H9 (cell line): ENCODE measurements around the gene APAF1. TPM values are rescaled to one million over a fixed set of nuclear protein-coding genes. Genes with fewer than 3 reads are reported as not detected.

ENCODE experiments used
- DNase-seq: peaks from one replicate; pipeline ENCODE4 v3.0.0-alpha.2; 2017
- H2AFZ ChIP-seq: one replicate; pipeline ENCODE4 v1.6.1; 2013; ENCODE audit warnings: mild to moderate bottlenecking, low read length, control low read depth, moderate library complexity
- H2AK5ac ChIP-seq: 2 replicates; pipeline ENCODE4 v1.6.1; 2013; ENCODE audit warnings: low read length, control low read depth, mixed read lengths; ENCODE audit not compliant: insufficient read length
- H2BK120ac ChIP-seq: one replicate; pipeline ENCODE4 v1.6.1; 2013; ENCODE audit warnings: low read depth, mild to moderate bottlenecking, low read length, control low read depth, inconsistent platforms; ENCODE audit not compliant: poor library complexity, severe bottlenecking
- H2BK12ac ChIP-seq: 2 replicates; pipeline ENCODE4 v1.6.1; 2013; ENCODE audit warnings: low read length, control low read depth, mixed read lengths, low read depth; ENCODE audit not compliant: insufficient read length
- H2BK15ac ChIP-seq: 2 replicates; pipeline ENCODE4 v1.6.1; 2013; ENCODE audit warnings: low read depth, low read length, control low read depth
- H2BK20ac ChIP-seq: one replicate; pipeline ENCODE4 v1.6.1; 2013; ENCODE audit warnings: low read depth, mild to moderate bottlenecking, low read length, control low read depth, inconsistent platforms; ENCODE audit not compliant: poor library complexity, severe bottlenecking
- H2BK5ac ChIP-seq: 2 replicates; pipeline ENCODE4 v1.6.1; 2013; ENCODE audit warnings: low read length, control low read depth, mixed read lengths; ENCODE audit not compliant: insufficient read length
- H3K14ac ChIP-seq: 2 replicates; pipeline ENCODE4 v1.6.1; 2013; ENCODE audit warnings: low read length, control low read depth; ENCODE audit not compliant: insufficient read depth
- H3K18ac ChIP-seq: 2 replicates; pipeline ENCODE4 v1.6.1; 2013; ENCODE audit warnings: low read depth, mild to moderate bottlenecking, mixed read lengths, low read length, control low read depth; ENCODE audit not compliant: insufficient read length
- H3K23ac ChIP-seq: 2 replicates; pipeline ENCODE4 v1.6.1; 2013; ENCODE audit warnings: low read length, control low read depth, mixed read lengths, low read depth; ENCODE audit not compliant: insufficient read length
- H3K23me2 ChIP-seq: 2 replicates; pipeline ENCODE4 v1.6.1; 2013; ENCODE audit warnings: low read depth, mild to moderate bottlenecking, mixed read lengths, low read length, control low read depth; ENCODE audit not compliant: insufficient read length, poor library complexity, severe bottlenecking
- H3K27ac ChIP-seq: 2 replicates; pipeline ENCODE4 v1.5.1; 2013; ENCODE audit warnings: low read length, control low read depth, mixed read lengths, low read depth; ENCODE audit not compliant: insufficient read length
- H3K27me3 ChIP-seq: 2 replicates; pipeline ENCODE4 v1.6.1; 2013; ENCODE audit warnings: low read length, control low read depth, inconsistent platforms; ENCODE audit not compliant: insufficient read depth
- H3K4ac ChIP-seq: 2 replicates; pipeline ENCODE4 v1.6.1; 2013; ENCODE audit warnings: low read depth, mild to moderate bottlenecking, control low read depth, inconsistent platforms, low read length, moderate library complexity
- H3K4me1 ChIP-seq: 2 replicates; pipeline ENCODE4 v1.6.1; 2013; ENCODE audit warnings: low read length, control low read depth, inconsistent platforms; ENCODE audit not compliant: insufficient read depth
- H3K4me2 ChIP-seq: 2 replicates; pipeline ENCODE4 v1.6.1; 2013; ENCODE audit warnings: low read length, control low read depth, mixed read lengths; ENCODE audit not compliant: insufficient read length, insufficient read depth
- H3K56ac ChIP-seq: 2 replicates; pipeline ENCODE4 v1.6.1; 2013; ENCODE audit warnings: low read depth, mild to moderate bottlenecking, mixed read lengths, low read length, control low read depth; ENCODE audit not compliant: insufficient read length
- H3K79me1 ChIP-seq: 2 replicates; pipeline ENCODE4 v1.6.1; 2013; ENCODE audit warnings: low read depth, mild to moderate bottlenecking, moderate library complexity, low read length, control low read depth, inconsistent platforms; ENCODE audit not compliant: insufficient read depth, poor library complexity, severe bottlenecking
- H3K79me2 ChIP-seq: 2 replicates; pipeline ENCODE4 v1.6.1; 2013; ENCODE audit warnings: low read length, control low read depth, inconsistent platforms; ENCODE audit not compliant: insufficient read depth
- H3K9ac ChIP-seq: 2 replicates; pipeline ENCODE4 v1.6.1; 2013; ENCODE audit warnings: low read length, control low read depth, mixed read lengths; ENCODE audit not compliant: insufficient read length; ENCODE audit errors: extremely low read depth
- H3K9me3 ChIP-seq: one replicate; pipeline ENCODE4 v1.6.1; 2013; ENCODE audit warnings: low read depth, low read length, inconsistent platforms; ENCODE audit not compliant: control insufficient read depth
- H3T11ph ChIP-seq: one replicate; pipeline ENCODE4 v1.6.1; 2013; ENCODE audit warnings: mild to moderate bottlenecking, low read length, control low read depth, inconsistent platforms
- H4K20me1 ChIP-seq: one replicate; pipeline ENCODE4 v1.6.1; 2013; ENCODE audit not compliant: control insufficient read depth, insufficient read length, insufficient read depth
- H4K5ac ChIP-seq: 2 replicates; pipeline ENCODE4 v1.6.1; 2013; ENCODE audit warnings: low read depth, mild to moderate bottlenecking, mixed read lengths, low read length, control low read depth; ENCODE audit not compliant: insufficient read length
- H4K8ac ChIP-seq: replicated peaks from 2 replicates; pipeline ENCODE4 v1.6.1; 2013; ENCODE audit warnings: low read length, control low read depth, mixed read lengths, low read depth; ENCODE audit not compliant: insufficient read length
- H4K91ac ChIP-seq: 2 replicates; pipeline ENCODE4 v1.6.1; 2013; ENCODE audit warnings: low read depth, mild to moderate bottlenecking, moderate library complexity, mixed read lengths, low read length, control low read depth; ENCODE audit not compliant: insufficient read length
- H3K27ac Mint-ChIP-seq, 3 experiments: 2 replicates in 2 of 3; 3 replicates in 1 of 3; pipeline ENCODE4 v1.8.0; 2020 to 2021; ENCODE audit warnings: mixed read lengths in 3 of 3, mild to moderate bottlenecking in 1 of 3, moderate library complexity in 1 of 3
- H3K27me3 Mint-ChIP-seq: 2 replicates; pipeline ENCODE4 v1.8.0; 2021; ENCODE audit warnings: low read depth, mild to moderate bottlenecking, moderate library complexity, mixed read lengths
- H3K36me3 Mint-ChIP-seq, 3 experiments: 2 replicates in 2 of 3; 3 replicates in 1 of 3; pipeline ENCODE4 v1.8.0; 2020 to 2021; ENCODE audit warnings: low read depth in 3 of 3, mixed read lengths in 3 of 3; ENCODE audit not compliant: insufficient read depth in 1 of 3
- H3K4me1 Mint-ChIP-seq, 2 experiments: 2 replicates each; pipeline ENCODE4 v1.8.0; 2020; ENCODE audit warnings: mixed read lengths in 2 of 2
- H3K4me3 Mint-ChIP-seq, 2 experiments: 2 replicates in 1 of 2; 3 replicates in 1 of 2; pipeline ENCODE4 v1.8.0; 2020 to 2021; ENCODE audit warnings: mild to moderate bottlenecking in 2 of 2, mixed read lengths in 2 of 2, moderate library complexity in 1 of 2
- H3K9me3 Mint-ChIP-seq, 2 experiments: 2 replicates in 1 of 2; 3 replicates in 1 of 2; pipeline ENCODE4 v1.8.0; 2020; ENCODE audit warnings: mild to moderate bottlenecking in 2 of 2, mixed read lengths in 2 of 2, moderate library complexity in 1 of 2
- WGBS: extraction: QIAGEN DNeasy Blood & Tissue Kit; methylation state at CpG from one replicate; pipeline ENCODE4 v1.1.7; 2013; ENCODE audit warnings: missing lambda C conversion rate, low lambda C conversion rate, mixed read lengths; ENCODE audit not compliant: insufficient read length; ENCODE audit errors: extremely low coverage; 5-methylcytosine and 5-hydroxymethylcytosine counted together
- total RNA-seq: library from RNA; stranded (reverse); gene quantifications from 2 replicates; pipeline ENCODE4 v1.2.1, GENCODE V29; 2021
- TF ChIP-seq, protein P1 (sequence below): fragments of 200-600 bp; sonication (generic); conservative IDR thresholded peaks from 3 replicates; pipeline ENCODE4 v1.8.0; 2021; ENCODE audit warnings: antibody characterized with exemption, mild to moderate bottlenecking

The APAF1 gene
- total RNA-seq, 1 experiment from 2014 or later = 16.5 TPM

DNA sequence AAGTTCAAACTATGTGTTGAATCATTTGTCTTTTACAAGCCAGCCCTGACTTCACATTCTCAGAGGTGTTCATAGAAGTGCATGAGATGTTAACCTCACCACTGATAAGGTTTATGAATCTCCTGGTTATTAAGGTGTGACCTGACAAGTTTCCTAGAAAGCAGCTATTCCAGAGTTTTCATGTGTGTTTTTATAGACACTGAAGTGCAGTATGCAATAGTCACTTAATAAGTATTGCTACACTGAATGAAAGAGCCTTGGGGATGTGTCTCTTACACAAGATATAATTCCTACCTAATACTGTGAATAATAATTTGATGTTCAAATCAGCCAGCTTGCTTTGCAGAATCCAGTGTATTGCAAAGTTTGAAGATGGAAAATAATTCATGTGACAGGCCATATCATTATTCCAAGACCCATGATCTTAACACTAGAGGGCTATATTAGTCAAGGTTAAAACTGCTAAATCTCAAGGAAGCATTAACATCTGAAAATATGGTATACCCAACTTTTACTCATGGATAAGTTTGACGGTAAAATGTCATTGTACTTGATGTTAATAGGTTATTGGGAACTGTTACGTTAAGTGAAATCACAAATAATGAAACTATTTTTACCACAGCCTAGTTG is 38.6 kb upstream of the APAF1 start:
- no peak overlapping the region for H4K91ac ChIP-seq
- Mint-ChIP-seq H3K9me3 (no peaks in the 10 kb centered on the region), H3K4me3 (no peak overlapping the region), H3K4me1 (no peaks in the 10 kb centered on the region), H3K27ac (no peak overlapping the region), H3K36me3 (peaks cover 10 to 32% (median 22%) of the 10 kb centered on the region in 3 experiments; a peak in 6 of 7 replicates), H3K27me3 (no peaks in the 10 kb centered on the region; the same call in 1 of the 2 replicates)
- no peaks in the 10 kb centered on the region for H4K20me1 ChIP-seq
- H2BK120ac ChIP-seq = no peak overlapping the region
- H2BK20ac ChIP-seq = no peak overlapping the region
- H3K9ac ChIP-seq = no peak overlapping the region
- no peak overlapping the region for H3K18ac ChIP-seq
- H2AK5ac ChIP-seq = no peak overlapping the region
- H3K56ac ChIP-seq = no peak overlapping the region
- H3K4me2 ChIP-seq = no peak overlapping the region
- no peak overlapping the region for H3K4ac ChIP-seq
- no peak overlapping the region for H2BK5ac ChIP-seq
- no peak overlapping the region for H2BK15ac ChIP-seq
- no peak overlapping the region for H2BK12ac ChIP-seq
- TF ChIP-seq, protein P1, sequence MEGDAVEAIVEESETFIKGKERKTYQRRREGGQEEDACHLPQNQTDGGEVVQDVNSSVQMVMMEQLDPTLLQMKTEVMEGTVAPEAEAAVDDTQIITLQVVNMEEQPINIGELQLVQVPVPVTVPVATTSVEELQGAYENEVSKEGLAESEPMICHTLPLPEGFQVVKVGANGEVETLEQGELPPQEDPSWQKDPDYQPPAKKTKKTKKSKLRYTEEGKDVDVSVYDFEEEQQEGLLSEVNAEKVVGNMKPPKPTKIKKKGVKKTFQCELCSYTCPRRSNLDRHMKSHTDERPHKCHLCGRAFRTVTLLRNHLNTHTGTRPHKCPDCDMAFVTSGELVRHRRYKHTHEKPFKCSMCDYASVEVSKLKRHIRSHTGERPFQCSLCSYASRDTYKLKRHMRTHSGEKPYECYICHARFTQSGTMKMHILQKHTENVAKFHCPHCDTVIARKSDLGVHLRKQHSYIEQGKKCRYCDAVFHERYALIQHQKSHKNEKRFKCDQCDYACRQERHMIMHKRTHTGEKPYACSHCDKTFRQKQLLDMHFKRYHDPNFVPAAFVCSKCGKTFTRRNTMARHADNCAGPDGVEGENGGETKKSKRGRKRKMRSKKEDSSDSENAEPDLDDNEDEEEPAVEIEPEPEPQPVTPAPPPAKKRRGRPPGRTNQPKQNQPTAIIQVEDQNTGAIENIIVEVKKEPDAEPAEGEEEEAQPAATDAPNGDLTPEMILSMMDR = no peak
- H2AFZ ChIP-seq = no peak overlapping the region
- H3K27me3 ChIP-seq = no peaks in the 10 kb centered on the region
- no peaks in the 10 kb centered on the region for H3K9me3 ChIP-seq
- no peak overlapping the region for H3T11ph ChIP-seq
- no peak overlapping the region for H3K27ac ChIP-seq
- H3K79me1 ChIP-seq = no peaks in the 10 kb centered on the region
- no peak overlapping the region for H3K23ac ChIP-seq
- H4K5ac ChIP-seq = no peak overlapping the region
- no peaks in the 10 kb centered on the region for H3K79me2 ChIP-seq
- WGBS = no CpG with 5 or more reads among the region's 2 CpGs
- H4K8ac ChIP-seq = no peak overlapping the region
- no peak overlapping the region for H3K14ac ChIP-seq
- DNase-seq = no peak
- H3K4me1 ChIP-seq = no peaks in the 10 kb centered on the region
- no peaks in the 10 kb centered on the region for H3K23me2 ChIP-seq
